ENCODE data around the gene IL7R. TPM values are rescaled to one million over a fixed set of nuclear protein-coding genes. Genes with fewer than 3 reads are reported as not detected.

IL7R gene
- total and polyA plus RNA-seq, 2 donors from 2014 or later: 0.34 to 53.7 TPM

DNA sequence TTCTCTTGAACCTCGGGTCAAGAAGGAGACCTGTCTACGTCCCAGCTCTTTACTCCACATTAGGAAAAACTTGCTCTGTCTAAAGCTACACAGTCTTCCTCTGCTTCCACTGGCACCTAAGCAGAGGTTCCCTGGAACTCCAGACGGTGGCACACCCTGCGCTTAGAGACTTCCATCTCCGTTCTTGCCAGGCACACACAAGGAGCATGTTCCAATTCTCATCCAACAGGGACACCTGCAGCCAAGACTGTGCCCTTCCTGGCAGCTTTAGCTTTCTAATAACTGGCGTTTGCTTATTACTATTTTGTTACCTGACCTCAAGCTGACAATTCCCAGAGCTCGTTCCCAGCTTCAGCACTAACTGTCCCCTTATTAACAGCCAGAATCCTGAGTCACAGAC is 65.8 kb downstream of the IL7R start:
- Histone ChIP-seq H3K9ac (ENCODE audit: low read length in 3 of 3) (no peak overlapping the region), H3K9me3 (ENCODE audit: control insufficient read depth in 2 of 3, insufficient read depth in 1 of 3, low read length in 3 of 3) (no peaks in the 10 kb centered on the region), H3K4me1 (ENCODE audit: control insufficient read depth in 2 of 3, insufficient read depth in 2 of 3, low read depth in 1 of 3, low read length in 3 of 3) (peaks cover 0 to 4% (median 0%) of the 10 kb centered on the region in 3 donors), H3K27ac (ENCODE audit: low read depth in 2 of 2, low read length in 2 of 2) (no peak overlapping the region), H3K27me3 (ENCODE audit: control insufficient read depth, insufficient read depth, low read length) (no peaks in the 10 kb centered on the region), H3K36me3 (ENCODE audit: control insufficient read depth in 2 of 3, insufficient read depth in 3 of 3, low read length in 3 of 3) (no peaks in the 10 kb centered on the region), H3K4me3 (ENCODE audit: low read length in 3 of 3) (no peak overlapping the region)
- TF ChIP-seq, protein P1, sequence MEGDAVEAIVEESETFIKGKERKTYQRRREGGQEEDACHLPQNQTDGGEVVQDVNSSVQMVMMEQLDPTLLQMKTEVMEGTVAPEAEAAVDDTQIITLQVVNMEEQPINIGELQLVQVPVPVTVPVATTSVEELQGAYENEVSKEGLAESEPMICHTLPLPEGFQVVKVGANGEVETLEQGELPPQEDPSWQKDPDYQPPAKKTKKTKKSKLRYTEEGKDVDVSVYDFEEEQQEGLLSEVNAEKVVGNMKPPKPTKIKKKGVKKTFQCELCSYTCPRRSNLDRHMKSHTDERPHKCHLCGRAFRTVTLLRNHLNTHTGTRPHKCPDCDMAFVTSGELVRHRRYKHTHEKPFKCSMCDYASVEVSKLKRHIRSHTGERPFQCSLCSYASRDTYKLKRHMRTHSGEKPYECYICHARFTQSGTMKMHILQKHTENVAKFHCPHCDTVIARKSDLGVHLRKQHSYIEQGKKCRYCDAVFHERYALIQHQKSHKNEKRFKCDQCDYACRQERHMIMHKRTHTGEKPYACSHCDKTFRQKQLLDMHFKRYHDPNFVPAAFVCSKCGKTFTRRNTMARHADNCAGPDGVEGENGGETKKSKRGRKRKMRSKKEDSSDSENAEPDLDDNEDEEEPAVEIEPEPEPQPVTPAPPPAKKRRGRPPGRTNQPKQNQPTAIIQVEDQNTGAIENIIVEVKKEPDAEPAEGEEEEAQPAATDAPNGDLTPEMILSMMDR (IDR thresholded peaks at IDR 0.05; ENCODE audit: borderline replicate concordance, extremely low read depth, insufficient read depth): no peak
- no peak for DNase-seq
- intact Hi-C loops (cut with DNase I): loop anchor here (10.0 kb wide), 1 partner anchor 148 kb away; no protein-coding TSS in a partner anchor
- FAIRE-seq: no peak

DNA sequence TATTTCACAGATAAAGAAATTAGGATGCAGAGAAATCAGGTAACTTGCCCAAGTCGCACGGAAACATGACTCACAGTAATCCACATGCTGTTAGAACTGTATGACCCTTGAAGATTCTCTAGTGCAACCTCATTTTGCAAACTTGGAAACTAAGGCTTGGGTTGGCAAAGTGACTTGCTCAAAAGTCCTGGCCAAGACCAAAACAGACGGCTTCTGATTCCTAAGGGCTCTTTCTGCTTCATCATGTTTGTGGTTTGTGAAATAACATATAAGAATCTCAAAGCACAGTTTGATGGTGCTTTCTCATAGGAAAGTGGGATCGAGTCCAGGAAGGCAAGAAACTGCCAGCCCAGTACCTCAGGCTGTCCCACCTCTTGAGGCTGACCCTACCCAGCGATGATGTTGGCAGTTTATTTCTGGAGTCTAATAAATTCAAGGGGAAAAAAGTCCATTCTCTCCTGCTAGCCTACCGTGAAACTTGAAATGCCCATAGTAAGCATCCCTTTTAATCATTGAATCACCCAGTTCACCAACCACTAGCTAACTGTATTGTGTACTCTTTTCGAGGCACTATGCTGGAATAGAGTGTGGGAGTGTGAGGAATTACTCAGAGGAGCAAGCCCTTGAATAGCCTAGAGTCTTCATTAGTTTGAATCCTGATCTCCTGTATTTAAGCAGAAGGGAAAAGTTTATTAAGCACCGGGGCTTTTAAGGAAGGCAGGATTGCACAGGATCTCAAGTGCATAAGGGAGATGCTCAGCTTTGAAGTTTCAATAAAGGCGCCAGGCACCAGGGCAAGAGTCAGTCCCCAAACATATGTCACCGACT is 67.6 kb downstream of the IL7R start:
- no peaks in the 10 kb centered on the region for H3K27me3 ChIP-seq (ENCODE audit: control insufficient read depth, insufficient read depth, low read length)
- intact Hi-C loops (cut with DNase I): loop anchor here (10.0 kb wide), 1 partner anchor 150 kb away; no protein-coding TSS in a partner anchor
- peaks cover 0 to 4% (median 0%) of the 10 kb centered on the region in 3 donors for H3K4me1 ChIP-seq (ENCODE audit: control insufficient read depth in 2 of 3, insufficient read depth in 2 of 3, low read depth in 1 of 3, low read length in 3 of 3)
- DNase-seq (no peak), FAIRE-seq (no peak)
- TF ChIP-seq, protein P1 (IDR thresholded peaks at IDR 0.05; ENCODE audit: borderline replicate concordance, extremely low read depth, insufficient read depth): no peak
- no peaks in the 10 kb centered on the region for H3K36me3 ChIP-seq (ENCODE audit: control insufficient read depth in 2 of 3, insufficient read depth in 3 of 3, low read length in 3 of 3)
- no peak overlapping the region for H3K9ac ChIP-seq (ENCODE audit: low read length in 3 of 3)
- no peaks in the 10 kb centered on the region for H3K9me3 ChIP-seq (ENCODE audit: control insufficient read depth in 2 of 3, insufficient read depth in 1 of 3, low read length in 3 of 3)
- H3K4me3 ChIP-seq (ENCODE audit: low read length in 3 of 3): no peak overlapping the region
- no peak overlapping the region for H3K27ac ChIP-seq (ENCODE audit: low read depth in 2 of 2, low read length in 2 of 2)

DNA sequence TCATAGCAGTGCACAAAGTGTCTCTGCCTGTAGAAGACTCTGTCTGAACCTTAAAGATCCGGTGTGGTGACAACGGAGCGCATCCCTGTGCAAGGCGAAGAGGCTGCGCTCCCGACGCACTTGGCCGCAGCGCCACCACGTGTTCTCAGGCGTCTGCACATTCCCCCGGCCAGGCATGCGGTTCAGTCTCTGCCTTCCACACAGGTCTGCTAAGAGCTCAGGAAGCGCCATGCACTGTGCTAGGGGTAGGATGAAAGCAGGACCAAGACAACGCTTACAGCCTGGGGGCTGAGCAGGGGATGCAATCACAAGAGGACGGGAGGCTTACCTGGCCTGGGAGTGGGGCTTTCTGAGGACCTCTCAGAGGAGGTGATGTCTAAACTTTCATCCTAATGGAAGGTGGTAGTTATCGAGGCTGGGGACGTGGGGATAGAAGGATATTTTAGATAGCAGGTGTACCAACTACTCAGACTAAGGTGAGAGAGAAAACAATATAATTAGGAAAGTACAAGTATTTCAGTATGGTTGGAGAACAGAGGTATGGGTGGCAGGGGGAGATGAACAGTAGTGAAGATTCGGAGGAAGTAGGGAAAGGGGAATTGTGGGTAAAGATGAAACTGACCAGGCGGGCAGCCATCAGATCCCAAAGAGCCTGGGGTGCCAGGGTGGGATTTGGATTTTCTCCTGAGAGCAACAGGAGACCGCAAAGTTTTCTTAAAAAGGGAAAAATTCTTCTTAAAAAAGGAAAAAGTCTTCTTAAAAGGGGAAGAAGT is 68.4 kb downstream of the IL7R start:
- Histone ChIP-seq H3K4me1 (ENCODE audit: control insufficient read depth in 2 of 3, insufficient read depth in 2 of 3, low read depth in 1 of 3, low read length in 3 of 3) (peaks cover 0 to 4% (median 0%) of the 10 kb centered on the region in 3 donors), H3K36me3 (ENCODE audit: control insufficient read depth in 2 of 3, insufficient read depth in 3 of 3, low read length in 3 of 3) (no peaks in the 10 kb centered on the region), H3K27me3 (ENCODE audit: control insufficient read depth, insufficient read depth, low read length) (no peaks in the 10 kb centered on the region), H3K4me3 (ENCODE audit: low read length in 3 of 3) (no peak overlapping the region), H3K9me3 (ENCODE audit: control insufficient read depth in 2 of 3, insufficient read depth in 1 of 3, low read length in 3 of 3) (no peaks in the 10 kb centered on the region), H3K27ac (ENCODE audit: low read depth in 2 of 2, low read length in 2 of 2) (no peak overlapping the region), H3K9ac (ENCODE audit: low read length in 3 of 3) (no peak overlapping the region)
- TF ChIP-seq, protein P1 (IDR thresholded peaks at IDR 0.05; ENCODE audit: borderline replicate concordance, extremely low read depth, insufficient read depth): peak; percentile 73
- FAIRE-seq (no peak), DNase-seq (peak; percentile 64 to 83 (median 81))
- intact Hi-C loops (cut with DNase I): loop anchor here (10.0 kb wide), 1 partner anchor 150 kb away; no protein-coding TSS in a partner anchor

Measured in kidney (tissue), 14 donors.